ENCODE results near the gene AHR.

The AHR gene

GRCh38 chr7:17298102-17298839 is at the start of gene AHR:
Gene AHR, plus strand, starts transcription at chr7:17298652. Its CDS starts 613 bp downstream, at chr7:17299265.
- peak; percentile 82 to 85 for DNase-seq (ENCODE audit: low read depth in 2 of 2)

- no peak for DNase-seq (ENCODE audit: low read depth in 2 of 2)
Measured at GRCh38 chr7:17253885-17254284, 44.6 kb upstream of the AHR start.

- DNase-seq (ENCODE audit: low read depth in 2 of 2), result no peak
Measured at GRCh38 chr7:17255926-17256325, 42.5 kb upstream of the AHR start.

GRCh38 chr7:17256375-17256774 is 42.1 kb upstream of the AHR start:
- no peak for DNase-seq (ENCODE audit: low read depth in 2 of 2)

DNA sequence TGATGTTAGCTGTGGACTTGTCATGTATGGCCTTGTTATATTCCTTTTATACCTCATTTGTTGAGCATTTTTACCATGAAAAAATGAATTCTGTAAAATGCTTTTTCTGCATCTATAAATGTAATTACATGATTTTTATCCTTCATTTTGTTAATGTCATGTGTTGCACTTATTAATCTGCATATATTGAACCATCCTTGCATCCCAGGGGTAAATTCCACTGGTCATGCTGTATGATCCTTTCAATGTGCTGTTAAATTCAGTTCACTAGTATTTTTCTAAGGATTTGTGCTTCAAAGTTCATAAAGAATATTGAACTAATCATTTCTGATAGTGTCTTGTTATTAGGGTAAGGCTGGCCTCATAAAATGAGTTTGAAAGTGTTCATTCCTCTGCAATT is 31.9 kb upstream of the AHR start:
- no peak for DNase-seq (ENCODE audit: low read depth in 2 of 2)

DNA sequence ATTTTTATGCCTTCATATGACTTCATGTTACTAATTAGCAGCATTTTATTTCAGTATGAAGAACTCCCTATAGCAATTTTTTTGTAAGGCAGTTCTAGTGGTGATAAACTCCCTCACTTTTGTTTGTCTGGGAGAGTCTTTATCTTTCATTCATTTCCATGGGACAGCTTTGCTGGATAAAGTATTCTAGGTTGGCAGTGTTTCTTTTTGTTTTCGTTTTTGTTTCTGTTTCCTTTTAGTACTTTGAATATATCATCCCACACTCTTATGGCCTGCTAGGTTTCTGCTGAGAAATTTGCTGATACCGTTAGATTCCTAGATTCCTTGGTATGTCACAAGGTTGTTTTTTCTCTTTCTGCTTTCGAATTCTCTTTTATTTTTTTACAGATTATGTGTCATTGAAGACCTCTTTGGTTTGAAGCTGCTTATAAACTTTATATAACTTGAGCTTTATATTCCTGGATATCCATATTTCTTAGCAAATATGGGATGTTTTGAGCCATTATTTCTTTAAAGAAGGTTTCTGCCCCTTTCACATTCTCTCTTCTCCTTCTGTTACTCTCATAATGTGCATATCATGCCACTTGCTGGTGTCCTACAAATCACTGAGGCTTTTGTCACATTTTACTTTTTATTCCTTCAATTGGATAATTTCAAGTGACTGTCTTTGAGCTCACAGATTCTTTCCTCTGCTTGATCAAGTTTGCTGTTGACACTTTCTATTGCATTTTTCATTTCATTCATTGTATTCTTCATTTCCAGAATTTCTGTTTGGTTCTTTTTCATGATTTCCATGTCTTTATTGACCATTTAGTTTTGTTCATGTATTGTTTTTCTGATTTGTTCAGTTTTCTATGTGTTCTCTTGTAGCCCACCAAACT is 28.9 kb upstream of the AHR start:
- no peak for DNase-seq (ENCODE audit: low read depth in 2 of 2)

- DNase-seq (ENCODE audit: low read depth in 2 of 2), result no peak
Measured at GRCh38 chr7:17274551-17275245, 23.8 kb upstream of the AHR start.

GRCh38 chr7:17275749-17276671 is 22.4 kb upstream of the AHR start:
- DNase-seq (ENCODE audit: low read depth in 2 of 2), result no peak

- no peak for DNase-seq (ENCODE audit: low read depth in 2 of 2)
Measured at GRCh38 chr7:17279061-17279460, 19.4 kb upstream of the AHR start.

- DNase-seq (ENCODE audit: low read depth in 2 of 2), result no peak
Measured at GRCh38 chr7:17289074-17289645, 9.3 kb upstream of the AHR start.

DNA sequence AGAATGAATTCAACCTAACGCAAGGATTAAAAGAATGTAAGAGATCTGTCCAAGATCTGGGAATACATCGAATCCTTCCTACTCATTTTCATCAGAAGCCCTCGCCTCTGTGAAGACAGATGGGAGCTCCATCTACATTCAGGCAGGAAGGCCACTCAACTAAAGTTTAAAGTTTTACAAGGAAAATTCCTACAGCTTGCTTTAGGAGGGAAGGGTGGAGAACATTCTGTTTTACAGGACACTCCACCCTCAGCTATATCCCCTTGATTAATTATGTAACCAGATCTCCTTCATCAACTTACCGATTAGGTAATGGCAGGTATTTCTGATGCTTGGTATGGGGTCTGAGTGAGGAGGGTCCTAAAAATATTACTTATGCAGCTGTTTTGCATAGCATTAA is 5.6 kb upstream of the AHR start:
- no peak for DNase-seq (ENCODE audit: low read depth in 2 of 2)

DNA sequence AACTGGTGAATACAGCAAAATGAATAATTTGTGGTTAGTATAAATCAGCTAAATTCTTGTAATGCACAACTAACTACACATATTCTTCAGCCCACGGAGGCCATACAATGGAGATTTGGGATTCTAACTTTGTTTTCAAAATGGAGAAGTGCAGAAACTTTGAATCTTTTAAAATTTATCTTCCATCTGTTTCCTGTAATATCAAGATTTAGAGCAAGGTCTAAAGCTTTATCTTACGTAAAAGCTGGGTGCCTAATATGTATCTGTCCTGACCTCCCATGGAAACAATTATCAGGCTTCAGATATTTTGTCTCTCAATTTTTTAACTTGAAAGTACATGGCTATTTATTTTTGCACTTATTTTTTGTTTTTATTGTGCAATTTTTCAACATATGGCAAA is 5.0 kb upstream of the AHR start:
- no peak for DNase-seq (ENCODE audit: low read depth in 2 of 2)

DNA sequence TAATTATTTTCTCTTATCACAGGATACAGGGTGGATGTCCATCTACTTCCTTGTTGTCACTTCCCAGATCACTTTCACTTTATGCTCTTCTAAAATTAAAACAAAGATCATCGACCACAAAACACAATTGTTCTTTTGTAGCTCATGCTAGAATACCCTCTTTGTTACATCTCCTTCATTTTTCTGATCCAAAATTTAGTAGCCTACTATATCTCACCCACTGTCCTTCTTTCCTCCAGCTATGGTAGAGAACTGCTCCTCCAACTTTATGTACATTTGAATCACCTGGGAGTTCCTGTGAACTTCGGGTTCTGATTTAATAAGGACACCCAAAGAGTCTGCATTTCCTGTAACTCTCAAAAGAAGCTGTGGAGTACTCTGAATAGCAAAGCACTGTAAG is 1.2 kb upstream of the AHR start:
- no peak for DNase-seq (ENCODE audit: low read depth in 2 of 2)

DNA sequence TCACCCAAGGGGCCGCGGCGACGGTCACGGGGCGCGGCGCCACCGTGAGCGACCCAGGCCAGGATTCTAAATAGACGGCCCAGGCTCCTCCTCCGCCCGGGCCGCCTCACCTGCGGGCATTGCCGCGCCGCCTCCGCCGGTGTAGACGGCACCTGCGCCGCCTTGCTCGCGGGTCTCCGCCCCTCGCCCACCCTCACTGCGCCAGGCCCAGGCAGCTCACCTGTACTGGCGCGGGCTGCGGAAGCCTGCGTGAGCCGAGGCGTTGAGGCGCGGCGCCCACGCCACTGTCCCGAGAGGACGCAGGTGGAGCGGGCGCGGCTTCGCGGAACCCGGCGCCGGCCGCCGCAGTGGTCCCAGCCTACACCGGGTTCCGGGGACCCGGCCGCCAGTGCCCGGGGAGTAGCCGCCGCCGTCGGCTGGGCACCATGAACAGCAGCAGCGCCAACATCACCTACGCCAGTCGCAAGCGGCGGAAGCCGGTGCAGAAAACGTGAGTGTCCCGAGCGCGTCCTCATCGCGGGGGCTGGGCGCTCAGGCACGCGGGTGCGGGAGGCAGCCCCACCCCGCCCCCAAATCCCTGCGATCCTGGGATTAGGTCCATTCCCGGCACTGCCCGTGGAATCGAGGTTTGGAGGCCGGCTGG is 509 bp downstream of the AHR start:
- peak; percentile 37 to 38 for DNase-seq (ENCODE audit: low read depth in 2 of 2)

DNA sequence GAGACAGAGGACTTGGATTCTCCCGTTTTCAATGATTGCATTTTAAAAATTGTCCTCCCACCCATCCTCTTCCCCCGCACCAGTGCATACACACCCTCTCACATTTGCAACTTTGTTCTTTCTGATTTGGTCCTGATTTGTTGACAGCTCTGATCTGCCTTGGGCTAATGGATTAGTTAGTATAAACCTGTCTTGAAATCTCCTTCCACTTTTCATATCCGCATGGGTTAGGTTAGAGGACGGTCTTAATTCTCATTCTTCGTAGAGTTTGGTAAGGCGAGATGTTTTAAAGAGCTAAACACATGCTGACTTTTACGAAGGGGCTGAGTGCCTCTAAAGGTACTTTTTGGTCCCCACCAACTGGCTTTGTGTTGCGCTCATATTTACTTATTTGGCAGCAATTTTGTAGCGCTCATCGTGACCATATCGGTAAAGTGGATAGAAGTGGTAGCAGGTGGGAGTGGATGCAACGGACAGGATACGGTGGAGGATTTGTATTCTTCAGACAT is 1.1 kb downstream of the AHR start:
- no peak for DNase-seq (ENCODE audit: low read depth in 2 of 2)

DNA sequence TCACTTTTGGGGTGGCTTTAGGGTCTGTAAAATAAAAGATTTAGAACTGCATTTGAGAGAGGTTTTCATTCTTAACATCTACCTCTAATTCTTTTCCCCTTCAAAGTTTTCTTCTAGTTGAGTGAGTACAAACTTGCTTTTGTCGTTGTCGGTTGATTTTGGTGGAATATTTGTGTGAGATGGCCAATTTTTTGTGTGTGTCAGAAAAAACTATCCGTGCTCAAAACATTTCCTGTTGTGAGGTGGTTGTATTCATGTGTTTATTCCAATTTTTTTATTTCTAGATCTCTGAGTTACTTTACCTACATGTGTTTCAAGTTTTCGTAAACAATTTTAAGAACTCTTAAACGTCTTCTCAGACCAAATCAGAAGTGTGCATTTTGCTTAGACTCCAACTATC is 1.6 kb downstream of the AHR start:
- no peak for DNase-seq (ENCODE audit: low read depth in 2 of 2)

DNA sequence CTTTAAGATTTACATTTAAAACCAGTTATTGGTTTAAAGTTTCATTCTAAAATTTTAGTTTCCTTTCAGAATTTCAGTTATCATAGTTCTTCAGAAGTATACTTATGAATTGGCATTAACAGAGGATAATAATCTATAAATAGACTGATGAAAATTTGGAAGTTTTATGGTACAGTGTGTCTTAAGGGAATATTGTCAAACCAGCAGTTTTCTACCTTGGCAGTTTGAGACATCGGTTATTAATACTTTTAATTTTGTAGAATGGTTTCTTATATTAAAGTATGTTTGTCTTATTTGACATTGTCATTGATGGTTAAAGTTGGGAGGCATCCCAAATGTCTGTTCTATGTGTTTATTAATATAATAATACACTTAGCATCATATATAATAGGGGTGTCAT is 2.0 kb downstream of the AHR start:
- DNase-seq (ENCODE audit: low read depth in 2 of 2), result no peak

GRCh38 chr7:17301471-17302456 is 3.3 kb downstream of the AHR start:
- DNase-seq (ENCODE audit: low read depth in 2 of 2), result peak; percentile 10 to 23

GRCh38 chr7:17302575-17303142 is 4.2 kb downstream of the AHR start:
- DNase-seq (ENCODE audit: low read depth in 2 of 2), result no peak
